GM06990 (cell line): Measurements from ENCODE around the gene CAB39.

ENCODE experiments used
- DNase-seq: peaks from one replicate; pipeline ENCODE4 v3.0.0-alpha.2; 2011; ENCODE audit not compliant: insufficient read length; ENCODE audit errors: extremely low read depth
- H3K27me3 ChIP-seq: replicated peaks from 2 replicates; pipeline ENCODE4 v1.6.0; 2011; ENCODE audit warnings: low read length; ENCODE audit not compliant: control insufficient read depth, insufficient read depth
- H3K36me3 ChIP-seq: 2 replicates; pipeline ENCODE4 v1.5.1; 2011; ENCODE audit warnings: low read length; ENCODE audit not compliant: control insufficient read depth, insufficient read depth
- H3K4me3 ChIP-seq: replicated peaks from 2 replicates; pipeline ENCODE4 v1.5.1; 2011; ENCODE audit warnings: low read depth, mild to moderate bottlenecking, control low read depth, low read length
- TF ChIP-seq, protein P1 (sequence below): IDR thresholded peaks from 2 replicates; pipeline ENCODE4 v1.5.1; 2011; ENCODE audit warnings: low read length, control low read depth, mild to moderate bottlenecking, inconsistent platforms; ENCODE audit not compliant: insufficient read depth, poor library complexity, severe bottlenecking

Gene CAB39

DNA sequence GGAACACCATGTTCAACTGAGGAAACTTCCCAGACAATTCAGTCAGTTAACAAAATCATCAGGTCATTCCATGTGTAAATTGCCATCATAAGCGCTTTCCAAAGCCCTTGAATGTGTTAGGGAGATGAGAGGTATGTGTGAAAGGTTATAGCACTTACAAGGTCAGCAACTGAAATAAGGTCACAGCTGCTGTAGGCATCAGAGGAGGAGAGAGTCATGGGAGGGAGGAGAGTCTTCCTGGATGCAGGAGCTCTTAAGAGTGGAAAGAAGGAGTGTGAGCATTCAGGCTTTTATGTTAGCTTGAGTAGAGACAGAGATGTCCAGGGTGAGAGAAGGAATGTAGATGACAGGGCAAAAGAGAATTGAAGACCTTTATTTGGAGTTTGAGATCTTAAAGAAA lies 67.0 kb downstream of the CAB39 start:
- no peak for DNase-seq
- Histone ChIP-seq H3K36me3 (peaks cover 11% of the 10 kb centered on the region), H3K27me3 (no peaks in the 10 kb centered on the region), H3K4me3 (no peak overlapping the region)
- TF ChIP-seq, protein P1, sequence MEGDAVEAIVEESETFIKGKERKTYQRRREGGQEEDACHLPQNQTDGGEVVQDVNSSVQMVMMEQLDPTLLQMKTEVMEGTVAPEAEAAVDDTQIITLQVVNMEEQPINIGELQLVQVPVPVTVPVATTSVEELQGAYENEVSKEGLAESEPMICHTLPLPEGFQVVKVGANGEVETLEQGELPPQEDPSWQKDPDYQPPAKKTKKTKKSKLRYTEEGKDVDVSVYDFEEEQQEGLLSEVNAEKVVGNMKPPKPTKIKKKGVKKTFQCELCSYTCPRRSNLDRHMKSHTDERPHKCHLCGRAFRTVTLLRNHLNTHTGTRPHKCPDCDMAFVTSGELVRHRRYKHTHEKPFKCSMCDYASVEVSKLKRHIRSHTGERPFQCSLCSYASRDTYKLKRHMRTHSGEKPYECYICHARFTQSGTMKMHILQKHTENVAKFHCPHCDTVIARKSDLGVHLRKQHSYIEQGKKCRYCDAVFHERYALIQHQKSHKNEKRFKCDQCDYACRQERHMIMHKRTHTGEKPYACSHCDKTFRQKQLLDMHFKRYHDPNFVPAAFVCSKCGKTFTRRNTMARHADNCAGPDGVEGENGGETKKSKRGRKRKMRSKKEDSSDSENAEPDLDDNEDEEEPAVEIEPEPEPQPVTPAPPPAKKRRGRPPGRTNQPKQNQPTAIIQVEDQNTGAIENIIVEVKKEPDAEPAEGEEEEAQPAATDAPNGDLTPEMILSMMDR, result no peak

DNA sequence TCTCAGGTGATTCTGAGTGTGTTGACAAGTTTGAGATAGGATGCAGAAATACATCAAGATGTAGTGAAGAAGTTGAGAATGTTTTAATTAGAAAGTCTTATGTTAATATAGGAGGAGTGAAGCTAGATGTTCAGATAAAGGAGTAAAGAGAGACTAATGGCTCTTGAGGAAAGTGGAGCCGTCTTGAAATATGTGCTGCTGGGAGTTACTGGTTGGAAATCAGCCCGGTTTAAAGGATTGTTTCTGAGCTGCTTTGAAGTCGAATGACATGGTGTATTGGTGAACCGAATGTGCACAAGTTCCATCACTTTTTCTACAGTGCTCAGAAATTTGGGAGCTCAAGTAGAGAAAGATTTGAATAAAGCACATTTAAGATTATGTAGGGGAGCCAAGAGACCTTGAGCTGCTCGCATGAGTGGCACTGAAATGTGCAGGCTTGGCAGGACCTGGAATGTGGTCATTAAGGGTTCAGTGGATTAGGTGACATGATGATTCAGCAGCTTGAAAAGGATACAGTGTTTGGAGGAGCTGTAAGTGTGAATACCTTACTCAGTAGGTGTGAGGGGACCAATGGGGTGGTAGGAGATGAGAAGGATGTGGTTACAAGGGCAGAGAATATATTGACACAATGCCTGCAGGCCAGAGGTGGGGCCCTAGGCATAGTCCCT lies 68.6 kb downstream of the CAB39 start:
- TF ChIP-seq, protein P1, result no peak
- no peak overlapping the region for H3K4me3 ChIP-seq
- no peak for DNase-seq
- H3K27me3 ChIP-seq, result no peaks in the 10 kb centered on the region
- H3K36me3 ChIP-seq, result peaks cover 13% of the 10 kb centered on the region

DNA sequence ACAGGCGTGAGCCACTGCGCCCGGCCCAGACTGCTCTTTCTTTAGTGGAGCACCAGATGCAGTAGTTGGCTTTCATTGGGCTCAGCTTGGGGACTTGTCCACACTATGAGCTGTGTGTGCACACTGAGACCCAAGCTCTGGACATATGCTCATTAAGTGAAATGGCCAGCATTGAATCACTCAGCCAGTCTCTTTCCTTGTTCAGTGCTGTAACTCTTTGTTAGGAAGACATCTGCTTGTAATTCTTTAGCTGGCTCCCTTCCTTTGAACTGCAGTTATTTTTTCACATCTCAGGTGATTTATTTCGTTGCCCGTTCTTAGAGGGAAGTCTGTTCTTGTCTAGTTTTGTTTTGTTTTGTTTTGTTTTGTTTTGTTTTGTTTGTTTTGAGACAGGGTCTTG lies 70.5 kb downstream of the CAB39 start:
- Histone ChIP-seq H3K36me3 (peaks cover 12% of the 10 kb centered on the region), H3K27me3 (no peaks in the 10 kb centered on the region), H3K4me3 (no peak overlapping the region)
- no peak for DNase-seq
- TF ChIP-seq, protein P1, result no peak

DNA sequence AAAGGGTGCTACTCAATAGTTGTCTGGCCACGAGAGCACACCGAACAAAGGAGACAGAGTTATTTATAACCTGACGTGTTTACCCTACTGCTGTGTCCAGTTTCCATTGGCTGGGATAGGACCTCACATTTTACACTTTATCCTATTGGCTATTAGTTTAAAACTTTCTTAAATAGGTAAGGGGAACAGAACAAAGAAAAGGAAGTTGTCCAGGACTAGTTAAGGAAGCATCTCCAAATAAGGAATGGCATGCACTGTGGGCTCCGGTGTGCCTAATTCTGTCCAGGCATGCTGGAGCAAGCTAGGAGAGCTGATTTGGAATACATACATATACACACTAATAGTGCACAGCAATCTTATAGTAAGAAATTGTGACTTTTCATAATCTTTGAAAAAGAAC lies 72.2 kb downstream of the CAB39 start:
- TF ChIP-seq, protein P1, result no peak
- Histone ChIP-seq H3K4me3 (no peak overlapping the region), H3K27me3 (no peaks in the 10 kb centered on the region), H3K36me3 (peaks cover 13% of the 10 kb centered on the region)
- no peak for DNase-seq

DNA sequence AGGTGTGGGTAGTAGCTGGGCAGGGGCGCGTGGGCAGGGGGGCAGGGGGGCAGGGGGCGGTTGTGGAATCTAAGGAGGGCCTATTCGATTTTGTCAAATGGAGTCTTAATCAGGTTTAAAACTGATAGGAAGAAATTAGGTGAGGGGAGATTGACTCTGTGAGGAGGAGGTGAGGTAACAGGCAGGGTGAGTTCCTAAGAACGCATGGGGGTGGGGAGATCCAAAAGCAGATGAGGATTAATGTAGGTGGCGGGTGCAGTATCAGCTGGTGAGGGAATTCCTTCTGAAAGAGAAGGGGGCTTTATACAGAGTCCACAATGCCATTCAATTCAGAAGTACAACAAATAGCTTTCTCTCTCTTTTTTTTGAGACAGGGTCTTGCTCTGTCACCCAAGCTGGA lies 72.7 kb downstream of the CAB39 start:
- TF ChIP-seq, protein P1, result no peak
- peaks cover 17% of the 10 kb centered on the region for H3K36me3 ChIP-seq
- no peak for DNase-seq
- no peaks in the 10 kb centered on the region for H3K27me3 ChIP-seq
- no peak overlapping the region for H3K4me3 ChIP-seq

DNA sequence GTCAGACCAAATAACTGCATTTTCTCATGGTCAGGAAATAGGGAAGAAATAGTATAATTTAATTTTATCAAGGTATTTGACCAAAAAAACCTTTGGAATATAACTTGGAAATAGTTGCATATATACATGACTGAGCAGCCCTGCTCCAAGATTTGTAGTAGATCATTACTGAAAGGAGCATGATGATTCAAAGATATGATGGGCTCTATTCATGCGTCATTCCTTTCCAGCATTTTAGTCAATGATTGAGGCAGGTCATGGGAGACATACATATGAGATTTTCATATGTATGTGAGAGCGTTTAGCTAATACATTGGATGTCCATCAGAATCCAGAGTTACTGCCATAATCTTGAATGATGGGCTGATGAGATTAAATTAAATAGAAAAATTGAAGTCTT lies 74.5 kb downstream of the CAB39 start:
- peaks cover 19% of the 10 kb centered on the region for H3K36me3 ChIP-seq
- no peak for DNase-seq
- TF ChIP-seq, protein P1, result no peak
- H3K4me3 ChIP-seq, result no peak overlapping the region
- H3K27me3 ChIP-seq, result no peaks in the 10 kb centered on the region
